ENCODE measurements around the gene PCSK5. TPM values are rescaled to one million over a fixed set of nuclear protein-coding genes. Genes with fewer than 3 reads are reported as not detected.
"Not testable (repeated sequence)": the region's sequence is repeated elsewhere in the genome, so short reads cannot be mapped to it uniquely, and the experiment has no call there.

PCSK5 gene
- total and polyA plus RNA-seq, 2 donors (not counting 3 experiments of a cell fraction or from before 2014, with no cell fraction given), result 2.6 to 4.8 TPM

- dilution Hi-C loops (cut with MboI; ENCODE audit: extremely low pct_ligation_motif_present, low sequenced_read_pairs) (no loop called here), intact Hi-C loops (cut with micrococcal nuclease) (loop anchor here (5.0 kb wide), 2 partner anchors 394 to 431 kb away; partner anchors contain the start of gene PCSK5)
- DNase-seq (ENCODE audit: low read depth, low spot score) (no peak), FAIRE-seq (no peak)
- Histone ChIP-seq H3K9me3 (replicated peaks; ENCODE audit: control insufficient read depth, insufficient read depth, low read length) (no peaks in the 10 kb centered on the region), H3K9ac (replicated peaks; ENCODE audit: extremely low read depth, insufficient read depth, low read length) (no peak overlapping the region), H3K4me2 (ENCODE audit: insufficient read depth, low read length) (no peak overlapping the region), H2AFZ (ENCODE audit: low read depth, low read length) (no peak overlapping the region), H4K20me1 (replicated peaks; ENCODE audit: control insufficient read depth, extremely low read depth, insufficient read depth, low read length) (no peaks in the 10 kb centered on the region), H3K27ac (ENCODE audit: insufficient read depth, low read depth, low read length) (no peak overlapping the region), H3K4me3 (replicated peaks in 1 of 3; ENCODE audit: insufficient read depth in 1 of 3, low read depth in 1 of 3, low read length in 3 of 3) (no peak overlapping the region), H3K79me2 (ENCODE audit: control insufficient read depth, insufficient read depth, low read length) (no peaks in the 10 kb centered on the region), H3K9me1 (replicated peaks; ENCODE audit: control insufficient read depth, extremely low read depth, insufficient read depth, low read length) (no peaks in the 10 kb centered on the region), H3K4me1 (ENCODE audit: control insufficient read depth, extremely low read depth, insufficient read depth, low read length) (peaks cover 8% of the 10 kb centered on the region), H3K36me3 (ENCODE audit: control insufficient read depth in 2 of 2, extremely low read depth in 1 of 2, insufficient read depth in 2 of 2, low read length in 2 of 2) (no peaks in the 10 kb centered on the region), H3K27me3 (ENCODE audit: control insufficient read depth in 2 of 2, insufficient read depth in 2 of 2, low read length in 2 of 2) (no peaks in the 10 kb centered on the region)
- TF ChIP-seq MAX (IDR thresholded peaks at IDR 0.05; ENCODE audit: insufficient read depth, insufficient read length) (no peak), GATA2 (IDR thresholded peaks at IDR 0.05; ENCODE audit: insufficient read depth, insufficient read length, low read depth, low read length) (no peak), POLR2A (IDR thresholded peaks at IDR 0.05; ENCODE audit: low read depth, low read length) (no peak), CTCF (IDR thresholded peaks at IDR 0.05; ENCODE audit: extremely low read depth in 1 of 2, insufficient read depth in 1 of 2, low read depth in 1 of 2, low read length in 2 of 2) (no peak), JUN (IDR thresholded peaks at IDR 0.05; ENCODE audit: borderline replicate concordance, insufficient read depth, insufficient read length, low read depth) (no peak), MYC (IDR thresholded peaks at IDR 0.05; ENCODE audit: low read depth, low read length) (no peak), FOS (IDR thresholded peaks at IDR 0.05; ENCODE audit: borderline replicate concordance, insufficient read depth, low read length) (no peak), POLR2AphosphoS5 (IDR thresholded peaks at IDR 0.05; ENCODE audit: insufficient read depth, low read depth, low read length) (no peak), EZH2 (IDR thresholded peaks at IDR 0.05; ENCODE audit: borderline replicate concordance, low read depth, low read length, severe bottlenecking) (no peak)
- ChIA-PET CTCF (no interaction called here), POLR2A (no interaction called here)
- no TSS peak for BruUV-seq (replicated peaks)
Observed at GRCh38 chr9:76323490-76323889, 433.0 kb downstream of the PCSK5 start.

DNA sequence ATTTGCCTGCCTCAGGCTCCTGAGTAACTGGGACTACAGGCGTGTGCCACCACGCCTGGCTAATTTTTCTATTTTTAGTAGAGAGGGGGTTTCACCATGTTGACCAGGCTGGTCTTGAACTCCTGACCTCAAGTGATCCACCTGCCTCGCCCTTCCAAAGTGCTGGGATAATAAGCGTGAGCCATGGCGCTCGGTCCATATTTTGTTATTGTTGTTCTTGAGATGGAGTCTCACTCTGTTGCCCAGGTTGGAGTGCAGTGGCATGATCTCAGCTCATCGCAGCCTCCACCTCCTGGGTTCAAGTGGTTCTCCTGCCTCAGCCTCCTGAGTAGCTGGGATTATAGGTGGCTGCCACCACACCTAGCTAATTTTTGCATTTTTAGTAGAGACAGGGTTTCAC is 433.6 kb downstream of the PCSK5 start:
- H3K4me3 ChIP-seq (replicated peaks in 1 of 3; ENCODE audit: insufficient read depth in 1 of 3, low read depth in 1 of 3, low read length in 3 of 3); dilution Hi-C loops (cut with MboI; ENCODE audit: extremely low pct_ligation_motif_present, low sequenced_read_pairs); H3K4me2 ChIP-seq (ENCODE audit: insufficient read depth, low read length); BruUV-seq (replicated peaks); H3K9me1 ChIP-seq (replicated peaks; ENCODE audit: control insufficient read depth, extremely low read depth, insufficient read depth, low read length); CTCF ChIA-PET; DNase-seq (ENCODE audit: low read depth, low spot score); H3K27me3 ChIP-seq (ENCODE audit: control insufficient read depth in 2 of 2, insufficient read depth in 2 of 2, low read length in 2 of 2); H3K9ac ChIP-seq (replicated peaks; ENCODE audit: extremely low read depth, insufficient read depth, low read length); FAIRE-seq; H3K4me1 ChIP-seq (ENCODE audit: control insufficient read depth, extremely low read depth, insufficient read depth, low read length); H3K9me3 ChIP-seq (replicated peaks; ENCODE audit: control insufficient read depth, insufficient read depth, low read length); H3K27ac ChIP-seq (ENCODE audit: insufficient read depth, low read depth, low read length); H4K20me1 ChIP-seq (replicated peaks; ENCODE audit: control insufficient read depth, extremely low read depth, insufficient read depth, low read length); H3K36me3 ChIP-seq (ENCODE audit: control insufficient read depth in 2 of 2, extremely low read depth in 1 of 2, insufficient read depth in 2 of 2, low read length in 2 of 2); H3K79me2 ChIP-seq (ENCODE audit: control insufficient read depth, insufficient read depth, low read length); H2AFZ ChIP-seq (ENCODE audit: low read depth, low read length): not testable (repeated sequence)
- intact Hi-C loops (cut with micrococcal nuclease), result loop anchor here (5.0 kb wide), 2 partner anchors 393 to 432 kb away; partner anchors contain the start of gene PCSK5
- POLR2A ChIA-PET, result interaction anchor here (1.1 kb wide), 1 partner anchor 70 kb away, joined by 3 read pairs; the partner anchor contains the start of gene RFK
